ENCODE data around the gene KRTAP9-6. TPM values are rescaled to one million over a fixed set of nuclear protein-coding genes. Genes with fewer than 3 reads are reported as not detected.

The KRTAP9-6 gene
- not detected in 2 replicates for total RNA-seq

GRCh38 chr17:41265078-41265477 is at the start of gene KRTAP9-6:
Gene KRTAP9-6, plus strand, starts transcription at chr17:41265378. Its CDS starts 0 bp downstream, at chr17:41265378.

GRCh38 chr17:41226598-41227095 is 38.5 kb upstream of the KRTAP9-6 start, which contains the start of gene KRTAP9-2:
Gene KRTAP9-2, plus strand, starts transcription at chr17:41226648. Its CDS starts 7 bp downstream, at chr17:41226655.

GRCh38 chr17:41232399-41233105 is 32.6 kb upstream of the KRTAP9-6 start, which contains the start of gene KRTAP9-3:
Gene KRTAP9-3, plus strand, starts transcription at chr17:41232449. Its CDS starts 53 bp downstream, at chr17:41232502.

GRCh38 chr17:41237949-41238437 is 27.2 kb upstream of the KRTAP9-6 start, which contains the start of gene KRTAP9-8:
Gene KRTAP9-8, plus strand, starts transcription at chr17:41237999. Its CDS starts 53 bp downstream, at chr17:41238052.

GRCh38 chr17:41249637-41250240 is 15.4 kb upstream of the KRTAP9-6 start, which contains the start of gene KRTAP9-4:
Gene KRTAP9-4, plus strand, starts transcription at chr17:41249687. Its CDS starts 34 bp downstream, at chr17:41249721.

GRCh38 chr17:41255381-41256290 is 9.5 kb upstream of the KRTAP9-6 start, which contains the start of gene KRTAP9-9:
Gene KRTAP9-9, plus strand, starts transcription at chr17:41255384.

GRCh38 chr17:41275648-41276190 is 10.5 kb downstream of the KRTAP9-6 start, which contains the start of gene KRTAP9-7:
Gene KRTAP9-7, plus strand, starts transcription at chr17:41275698. Its CDS starts 0 bp downstream, at chr17:41275698.

GRCh38 chr17:41301916-41302901 is 37.0 kb downstream of the KRTAP9-6 start, which contains the start of gene KRTAP29-1:
Gene KRTAP29-1, minus strand, starts transcription at chr17:41302851. Its CDS starts 0 bp downstream, at chr17:41302851.

GRCh38 chr17:41308918-41309359 is 43.8 kb downstream of the KRTAP9-6 start, which contains the start of gene KRTAP16-1:
Gene KRTAP16-1, minus strand, starts transcription at chr17:41309309. Its CDS starts 56 bp downstream, at chr17:41309253.

GRCh38 chr17:41315204-41315794 is 50.1 kb downstream of the KRTAP9-6 start, which contains the start of gene KRTAP17-1:
Gene KRTAP17-1, minus strand, starts transcription at chr17:41315710. Its CDS starts 60 bp downstream, at chr17:41315650.

Other genes with a start within 250 kb of the KRTAP9-6 start
- under 0.01 and 0.46 TPM in 2 replicates for gene KRTAP1-5, start 238.2 kb upstream of the KRTAP9-6 start, total RNA-seq
- not detected in 2 replicates for gene KRTAP1-4, start 235.2 kb upstream of the KRTAP9-6 start, total RNA-seq
- gene KRTAP1-3, start 230.5 kb upstream of the KRTAP9-6 start, total RNA-seq = not detected in 2 replicates
- gene KRTAP1-1, start 223.9 kb upstream of the KRTAP9-6 start, total RNA-seq = not detected in 2 replicates
- gene KRTAP2-1, start 218.1 kb upstream of the KRTAP9-6 start, total RNA-seq = not detected in 2 replicates
- gene KRTAP2-2, start 210.1 kb upstream of the KRTAP9-6 start, total RNA-seq = not detected in 2 replicates
- not detected in 2 replicates for gene KRTAP2-3, start 205.3 kb upstream of the KRTAP9-6 start, total RNA-seq
- gene KRTAP2-4, start 199.5 kb upstream of the KRTAP9-6 start, total RNA-seq = not detected in 2 replicates
- not detected in 2 replicates for gene KRTAP4-7, start 181.2 kb upstream of the KRTAP9-6 start, total RNA-seq
- not detected in 2 replicates for gene KRTAP4-8, start 167.2 kb upstream of the KRTAP9-6 start, total RNA-seq
- gene KRTAP4-16, start 163.2 kb upstream of the KRTAP9-6 start, total RNA-seq = not detected in 2 replicates
- not detected in 2 replicates for gene KRTAP4-9, start 160.0 kb upstream of the KRTAP9-6 start, total RNA-seq
- not detected in 2 replicates for gene KRTAP4-11, start 147.0 kb upstream of the KRTAP9-6 start, total RNA-seq
- not detected in 2 replicates for gene KRTAP4-12, start 141.2 kb upstream of the KRTAP9-6 start, total RNA-seq
- not detected in 2 replicates for gene KRTAP4-6, start 124.8 kb upstream of the KRTAP9-6 start, total RNA-seq
- not detected in 2 replicates for gene KRTAP4-5, start 115.6 kb upstream of the KRTAP9-6 start, total RNA-seq
- gene KRTAP4-4, start 104.6 kb upstream of the KRTAP9-6 start, total RNA-seq = not detected in 2 replicates
- gene KRTAP4-3, start 97.2 kb upstream of the KRTAP9-6 start, total RNA-seq = not detected in 2 replicates
- not detected in 2 replicates for gene KRTAP4-2, start 87.2 kb upstream of the KRTAP9-6 start, total RNA-seq
- not detected in 2 replicates for gene KRTAP4-1, start 80.5 kb upstream of the KRTAP9-6 start, total RNA-seq
- not detected in 2 replicates for gene KRTAP9-1, start 75.5 kb upstream of the KRTAP9-6 start, total RNA-seq
- gene KRTAP9-2, start 38.7 kb upstream of the KRTAP9-6 start, total RNA-seq = not detected in 2 replicates
- gene KRTAP9-3, start 32.9 kb upstream of the KRTAP9-6 start, total RNA-seq = not detected in 2 replicates
- gene KRTAP9-8, start 27.4 kb upstream of the KRTAP9-6 start, total RNA-seq = not detected in 2 replicates
- gene KRTAP9-4, start 15.7 kb upstream of the KRTAP9-6 start, total RNA-seq = not detected in 2 replicates
- not detected in 2 replicates for gene KRTAP9-9, start 10.0 kb upstream of the KRTAP9-6 start, total RNA-seq
- not detected in 2 replicates for gene KRTAP9-7, start 10.3 kb downstream of the KRTAP9-6 start, total RNA-seq
- gene KRTAP29-1, start 37.5 kb downstream of the KRTAP9-6 start, total RNA-seq = not detected in 2 replicates
- gene KRTAP16-1, start 43.9 kb downstream of the KRTAP9-6 start, total RNA-seq = not detected in 2 replicates
- not detected in 2 replicates for gene KRTAP17-1, start 50.3 kb downstream of the KRTAP9-6 start, total RNA-seq
- not detected in 2 replicates for gene KRT33A, start 85.5 kb downstream of the KRTAP9-6 start, total RNA-seq
- not detected in 2 replicates for gene KRT33B, start 104.4 kb downstream of the KRTAP9-6 start, total RNA-seq
- 0.91 TPM in 1 of 2 replicates, not detected in the other for gene KRT34, start 116.9 kb downstream of the KRTAP9-6 start, total RNA-seq
- not detected in 2 replicates for gene KRT31, start 132.2 kb downstream of the KRTAP9-6 start, total RNA-seq
- gene KRT37, start 159.2 kb downstream of the KRTAP9-6 start, total RNA-seq = not detected in 2 replicates
- gene KRT38, start 175.6 kb downstream of the KRTAP9-6 start, total RNA-seq = not detected in 2 replicates
- not detected in 2 replicates for gene KRT32, start 202.0 kb downstream of the KRTAP9-6 start, total RNA-seq
- not detected in 2 replicates for gene KRT35, start 215.8 kb downstream of the KRTAP9-6 start, total RNA-seq
- not detected in 2 replicates for gene KRT36, start 224.5 kb downstream of the KRTAP9-6 start, total RNA-seq
- not detected in 2 replicates for gene KRT13, start 240.2 kb downstream of the KRTAP9-6 start, total RNA-seq